C1 segment of cervical spinal cord (tissue), 14 donors: Measurements from ENCODE around the gene WIPF2.
"Not testable (repeated sequence)": the region's sequence is repeated elsewhere in the genome, so short reads cannot be mapped to it uniquely, and the experiment has no call there.

Source experiments
- DNase-seq, 14 donors: peaks; one replicate each; lab custom pipeline; 2025; lab: John Stamatoyannopoulos, UW

WIPF2 gene

DNA sequence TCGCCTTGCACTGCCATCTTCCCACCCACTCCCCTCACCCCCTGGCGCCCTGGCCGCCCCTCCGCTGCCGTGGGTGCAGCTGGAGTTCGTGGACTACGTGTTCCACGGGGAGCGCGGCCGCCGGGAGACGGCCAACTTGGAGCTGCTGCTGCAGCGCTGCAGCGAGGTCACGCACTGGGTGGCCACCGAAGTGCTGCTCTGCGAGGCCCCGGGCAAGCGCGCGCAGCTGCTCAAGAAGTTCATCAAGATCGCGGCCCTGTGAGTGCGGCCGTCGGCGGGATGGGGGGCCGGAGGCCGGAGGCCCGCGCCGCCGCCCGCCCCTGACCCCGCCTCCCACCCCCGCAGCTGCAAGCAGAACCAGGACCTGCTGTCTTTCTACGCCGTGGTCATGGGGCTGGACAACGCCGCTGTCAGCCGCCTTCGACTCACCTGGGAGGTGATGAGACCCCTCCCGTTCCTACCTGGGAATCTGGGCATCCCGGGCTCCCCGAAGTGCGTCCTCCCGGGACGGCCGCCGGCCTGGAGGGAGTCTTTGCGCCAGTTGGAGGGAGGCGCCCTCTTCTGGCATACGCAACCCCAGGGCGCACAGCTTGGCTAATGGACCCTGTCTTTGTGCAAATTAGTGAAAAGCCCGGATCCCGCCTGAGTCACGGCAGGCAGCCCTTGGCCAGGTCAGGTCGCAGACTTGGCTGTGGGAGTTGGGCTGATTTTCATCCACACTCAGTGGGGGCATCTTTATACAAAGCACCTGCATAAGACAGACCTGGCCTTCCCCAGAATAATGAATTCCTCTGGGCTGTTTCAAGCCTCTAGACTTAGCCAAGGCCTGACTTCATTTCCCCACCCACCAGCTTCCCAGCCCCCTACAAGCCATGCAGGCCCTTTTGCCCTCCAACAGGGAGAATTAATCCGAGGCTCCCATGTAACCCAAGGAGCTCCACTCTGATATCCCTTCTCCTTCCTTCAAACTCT is 27.6 kb upstream of the WIPF2 start:
- DNase-seq = peak in 12 of 14 donors; percentile 33 to 73 (median 64)

DNA sequence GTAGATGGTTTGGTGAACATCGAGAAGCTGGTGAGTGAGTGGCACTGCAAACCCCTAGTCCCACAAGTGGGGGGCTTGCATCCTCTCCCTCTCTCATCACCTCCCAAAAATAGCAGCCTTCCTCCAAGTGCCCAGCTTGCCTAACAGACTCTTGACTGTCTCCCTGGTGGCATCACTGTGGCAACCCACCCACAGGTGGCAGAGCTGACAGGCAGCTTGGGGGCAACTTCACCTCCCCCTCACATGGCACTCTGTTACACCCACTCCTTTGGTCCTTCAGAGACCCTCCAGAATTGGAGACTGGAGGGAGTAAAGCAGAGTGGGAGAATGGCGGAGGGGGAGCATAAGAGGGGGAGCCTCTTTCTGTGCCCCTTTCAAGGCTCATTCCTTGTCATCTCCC is 26.1 kb upstream of the WIPF2 start:
- DNase-seq = no peak

DNA sequence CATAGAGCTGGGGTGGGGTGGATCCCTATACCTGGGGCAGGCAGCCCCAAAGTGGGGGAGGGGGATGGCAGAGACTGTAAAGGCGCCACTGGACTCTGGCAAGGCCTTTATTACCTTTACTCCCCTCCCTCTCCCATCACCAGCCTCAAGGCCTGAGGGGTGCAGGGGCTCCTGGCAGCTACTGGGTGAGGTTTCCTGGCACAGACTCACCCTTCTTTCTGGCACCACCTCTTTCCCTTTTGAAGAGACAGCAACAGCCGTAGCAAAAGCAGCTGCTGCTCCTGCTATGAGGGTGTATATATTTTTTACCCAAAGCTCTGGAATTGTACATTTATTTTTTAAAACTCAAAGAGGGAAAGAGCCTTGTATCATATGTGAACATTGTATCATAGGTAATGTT is 24.3 kb upstream of the WIPF2 start:
- no peak for DNase-seq

DNA sequence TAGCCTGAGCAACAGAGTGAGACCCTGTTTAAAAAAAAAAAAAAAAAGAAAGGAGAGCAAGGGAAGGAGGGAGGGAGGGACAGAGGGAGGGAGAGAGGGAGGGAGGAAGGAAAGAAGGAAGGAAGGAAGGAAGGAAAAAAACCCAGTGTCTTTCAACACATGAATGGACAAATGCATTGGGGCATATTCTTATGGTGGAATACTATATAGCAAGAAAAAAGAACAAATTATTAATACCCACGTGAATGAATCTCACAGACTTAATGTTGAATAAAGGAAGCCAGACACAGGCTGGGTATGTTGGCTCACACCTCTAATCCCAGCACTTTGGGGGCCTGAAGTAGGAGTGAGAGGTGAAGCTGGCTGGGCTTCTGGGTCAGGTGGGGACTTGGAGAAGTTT is 21.6 kb upstream of the WIPF2 start:
- DNase-seq = no peak

DNA sequence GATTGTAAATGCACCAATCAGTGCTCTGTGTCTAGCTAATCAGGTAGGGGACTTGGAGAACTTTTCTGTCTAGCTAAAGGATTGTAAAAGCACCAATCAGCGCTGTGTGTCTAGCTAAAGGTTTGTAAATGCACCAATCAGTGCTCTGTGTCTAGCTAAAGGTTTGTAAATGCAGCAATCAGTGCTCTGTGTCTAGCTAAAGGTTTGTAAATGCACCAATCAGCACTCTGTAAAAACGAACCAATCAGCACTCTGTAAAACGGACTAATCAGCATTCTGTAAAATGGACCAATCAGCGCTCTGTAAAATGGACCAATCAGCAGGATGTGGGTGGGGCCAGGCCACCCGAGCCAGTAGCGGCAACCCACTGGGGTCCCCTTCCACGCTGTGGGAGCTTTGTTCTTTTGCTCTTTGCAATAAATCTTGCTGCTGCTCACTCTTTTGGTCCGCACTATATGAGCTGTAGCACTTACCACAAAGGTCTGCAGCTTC is 21.1 kb upstream of the WIPF2 start:
- DNase-seq = not testable (repeated sequence)

DNA sequence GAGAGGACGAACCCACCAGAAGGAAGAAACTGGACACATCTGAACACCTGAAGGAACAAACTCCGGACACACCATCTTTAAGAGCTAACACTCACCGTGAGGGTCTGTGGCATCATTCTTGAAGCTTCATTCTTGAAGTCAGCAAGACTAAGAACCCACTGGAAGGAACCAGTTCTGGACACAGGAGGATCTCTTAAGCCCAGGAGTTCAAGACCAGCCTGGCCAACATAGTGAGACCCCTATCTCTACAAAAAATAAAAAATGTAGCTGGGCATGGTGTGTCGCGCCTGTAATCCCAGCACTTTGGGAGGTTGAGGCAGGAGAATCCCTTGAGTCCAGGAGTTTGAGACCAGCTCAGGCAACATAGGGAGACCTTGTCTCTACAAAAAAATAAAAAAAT is 20.5 kb upstream of the WIPF2 start:
- no peak for DNase-seq

DNA sequence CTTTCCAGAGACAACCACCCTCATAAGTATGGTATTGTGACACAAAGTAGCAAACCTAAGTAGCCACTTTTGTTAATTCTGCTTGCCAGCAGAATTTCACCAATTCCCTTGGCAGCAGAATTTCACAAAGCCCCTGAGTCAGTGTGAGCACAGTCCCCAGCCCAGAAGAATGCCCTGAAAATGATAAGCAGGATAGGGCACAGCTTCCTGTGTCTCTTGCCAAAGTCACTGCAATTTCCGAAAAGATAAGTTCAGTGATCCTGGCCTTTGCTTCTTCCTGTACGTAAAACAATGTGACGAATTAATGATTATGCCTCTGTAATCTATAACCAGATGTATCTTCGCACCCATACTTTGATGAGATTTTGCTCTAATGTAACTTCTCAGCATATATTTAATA is 16.0 kb upstream of the WIPF2 start:
- no peak for DNase-seq

DNA sequence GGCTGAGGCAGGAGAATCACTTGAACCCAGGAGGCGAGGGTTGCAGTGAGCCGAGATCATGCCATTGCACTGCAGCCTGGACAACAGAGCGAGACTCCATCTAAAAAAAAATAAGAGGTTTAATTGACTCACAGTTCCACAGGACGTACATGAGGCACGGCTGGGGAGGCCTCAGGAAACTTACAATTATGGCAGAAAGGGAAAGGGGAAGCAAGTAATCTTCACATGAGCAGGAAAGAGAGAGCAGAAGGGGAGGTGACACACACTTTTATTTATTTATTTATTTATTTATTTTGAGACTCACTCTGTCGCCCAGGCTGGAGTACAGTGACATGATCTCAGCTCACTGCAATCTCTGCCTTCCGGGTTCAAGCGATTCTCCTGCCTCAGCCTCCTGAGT is 12.9 kb upstream of the WIPF2 start:
- not testable (repeated sequence) for DNase-seq

DNA sequence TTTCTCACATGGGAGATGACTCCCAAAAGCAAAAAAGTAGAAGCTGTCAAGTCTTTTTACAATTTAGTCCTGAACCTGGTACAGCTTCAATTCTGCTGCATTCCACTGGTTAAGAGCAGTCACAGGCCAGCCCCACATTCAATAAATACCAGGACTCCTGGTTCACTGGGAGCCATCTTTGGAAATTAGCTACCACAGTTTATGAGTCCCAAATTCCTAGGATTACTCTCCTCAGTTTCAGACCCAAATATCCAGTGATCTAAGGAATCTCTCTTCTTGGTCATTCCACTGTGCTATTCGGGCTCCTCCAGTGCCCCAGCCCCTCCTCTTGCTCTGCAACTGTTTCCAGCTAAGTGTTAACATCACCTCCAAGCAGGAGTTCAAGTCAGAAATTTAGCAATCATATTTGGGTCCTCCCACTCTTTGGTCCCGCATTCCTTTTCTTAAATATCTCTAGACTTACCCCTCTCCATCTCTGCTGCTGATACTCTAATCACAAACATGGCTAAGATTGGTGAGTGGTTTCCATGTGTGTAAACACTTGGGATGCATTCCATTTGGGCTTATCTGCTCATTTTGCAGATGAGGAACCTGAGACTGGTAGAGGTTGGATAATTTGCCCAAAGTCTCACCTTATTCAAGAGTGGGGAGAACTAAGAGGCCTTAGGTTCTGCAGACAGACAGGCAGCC is 9.6 kb upstream of the WIPF2 start:
- no peak for DNase-seq

DNA sequence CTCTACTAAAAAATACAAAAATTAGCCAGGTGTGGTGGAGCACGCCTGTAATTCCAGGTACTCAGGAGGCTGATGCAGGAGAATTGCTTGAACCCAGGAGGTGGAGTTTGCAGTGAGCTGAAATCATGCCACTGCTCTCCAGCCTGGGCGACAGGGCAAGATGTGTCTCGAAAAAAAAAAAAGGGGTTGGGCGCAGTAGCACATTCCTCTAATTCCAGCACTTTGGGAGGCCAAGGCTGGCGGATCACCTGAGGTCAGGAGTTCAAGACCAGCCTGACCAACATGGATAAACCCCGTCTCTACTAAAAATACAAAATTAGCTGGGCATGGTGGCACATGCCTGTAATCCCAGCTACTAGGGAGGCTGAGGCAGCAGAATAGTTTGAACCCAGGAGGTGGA is 5.2 kb upstream of the WIPF2 start:
- not testable (repeated sequence) for DNase-seq

DNA sequence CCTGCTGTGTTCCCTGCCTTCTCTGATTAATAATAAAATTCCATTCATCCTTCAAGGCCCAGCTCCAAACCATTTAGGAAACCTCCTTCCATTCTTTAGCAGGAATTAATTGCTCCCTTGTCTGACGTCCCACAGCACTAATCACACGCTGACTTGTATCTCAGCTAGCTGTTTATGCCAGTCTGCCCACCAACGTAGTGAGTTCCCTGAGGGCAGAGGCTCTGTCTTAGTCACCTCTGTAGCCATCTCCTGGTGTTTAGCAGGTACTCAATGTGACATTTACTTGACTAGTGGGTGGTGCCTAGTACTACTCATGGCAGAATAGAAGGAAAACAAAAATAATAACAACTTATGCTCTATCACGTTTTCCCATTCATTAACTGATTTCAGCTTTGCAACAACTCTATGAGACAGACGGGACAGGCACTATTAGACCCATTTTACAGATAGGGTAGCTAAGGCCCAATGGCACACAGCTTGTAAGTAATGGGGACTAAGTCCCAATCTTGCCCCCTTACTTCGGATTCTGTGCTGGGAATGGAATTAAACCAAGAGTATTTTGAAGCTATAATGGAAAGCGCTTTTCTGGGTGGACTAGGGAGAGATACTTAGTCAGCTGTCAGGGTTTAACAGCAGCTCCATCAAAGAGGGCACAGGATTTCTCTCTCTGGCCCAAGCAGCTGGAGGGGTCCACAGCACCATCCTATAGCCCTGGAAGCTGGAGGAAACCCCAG is 931 bp upstream of the WIPF2 start:
- no peak for DNase-seq

DNA sequence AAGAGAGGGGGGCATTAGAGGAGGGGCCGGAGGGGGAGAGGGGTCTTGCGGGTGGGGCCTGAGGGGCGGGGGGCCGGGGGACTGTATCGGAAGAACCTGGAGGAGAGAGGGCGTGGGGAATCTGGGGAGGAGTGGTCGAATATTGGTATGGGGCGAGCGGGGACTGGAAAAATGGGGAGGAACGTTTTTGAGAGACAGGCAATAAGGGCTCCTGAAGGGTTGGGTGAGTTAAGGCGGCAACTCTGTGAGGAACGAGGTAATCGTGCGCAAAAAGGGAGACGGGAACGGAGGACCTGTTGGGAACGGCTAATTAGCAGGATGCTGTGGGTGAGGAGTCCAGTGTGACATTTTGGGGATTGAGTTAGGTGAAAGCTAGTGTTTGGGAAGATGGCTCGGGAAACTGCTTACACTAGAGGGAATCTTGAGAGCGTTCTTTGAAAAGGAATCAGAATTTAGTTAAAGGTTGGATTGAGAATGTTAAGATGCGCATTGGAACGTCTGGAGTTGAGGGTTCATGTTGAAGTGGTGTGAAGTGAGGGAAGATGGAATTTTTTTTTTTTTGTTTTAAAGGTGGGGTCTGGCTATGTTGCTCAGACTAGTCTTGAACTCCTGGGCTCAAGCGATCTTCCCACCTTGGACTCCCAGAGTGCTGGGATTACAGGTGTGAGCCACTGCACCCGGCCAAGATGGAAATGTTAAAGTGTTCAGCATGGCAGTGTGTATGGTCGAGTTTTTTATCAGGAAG is 662 bp downstream of the WIPF2 start:
- peak in 8 of 14 donors; percentile 18 to 71 (median 66) for DNase-seq

DNA sequence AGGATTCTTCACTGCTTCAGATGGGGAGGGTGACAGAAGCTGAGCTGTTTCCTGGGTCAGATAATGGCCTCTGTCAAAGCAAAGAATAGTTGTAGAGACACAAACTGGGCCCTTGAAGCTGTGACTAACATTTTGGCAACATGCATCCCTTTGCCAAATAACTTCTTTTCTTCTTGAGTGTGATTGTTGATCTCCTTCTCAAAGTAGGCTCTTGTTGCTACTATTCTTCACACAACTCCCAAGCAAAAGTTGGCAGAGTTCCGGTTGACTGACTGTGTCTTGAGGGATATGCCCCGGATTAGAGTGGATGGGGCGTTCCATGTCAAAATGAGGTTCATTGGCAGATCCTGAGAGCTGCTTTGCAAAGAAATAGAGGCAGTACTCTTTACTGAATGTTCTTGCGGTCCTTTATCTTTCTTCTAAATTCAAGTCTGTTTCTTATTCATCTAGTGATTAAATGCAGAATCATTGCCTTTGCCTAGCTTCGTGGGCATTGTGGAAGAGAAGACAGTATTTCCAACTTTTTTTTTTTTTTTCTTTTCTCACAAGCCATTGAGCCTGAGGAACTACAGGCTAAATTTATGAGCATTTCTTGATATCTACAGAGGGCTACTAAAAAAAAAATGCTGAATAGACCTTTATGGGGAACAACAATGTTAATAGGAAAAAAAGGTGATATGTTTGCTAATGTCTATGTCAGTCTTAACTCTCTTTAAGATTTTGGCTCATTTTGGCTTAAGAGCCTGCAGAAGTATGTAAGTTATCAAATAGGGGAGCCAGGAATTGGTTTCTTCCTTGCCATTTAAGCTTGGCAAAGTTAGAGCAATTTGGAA is 5.8 kb downstream of the WIPF2 start:
- peak in 11 of 14 donors; percentile 9 to 62 (median 47) for DNase-seq

DNA sequence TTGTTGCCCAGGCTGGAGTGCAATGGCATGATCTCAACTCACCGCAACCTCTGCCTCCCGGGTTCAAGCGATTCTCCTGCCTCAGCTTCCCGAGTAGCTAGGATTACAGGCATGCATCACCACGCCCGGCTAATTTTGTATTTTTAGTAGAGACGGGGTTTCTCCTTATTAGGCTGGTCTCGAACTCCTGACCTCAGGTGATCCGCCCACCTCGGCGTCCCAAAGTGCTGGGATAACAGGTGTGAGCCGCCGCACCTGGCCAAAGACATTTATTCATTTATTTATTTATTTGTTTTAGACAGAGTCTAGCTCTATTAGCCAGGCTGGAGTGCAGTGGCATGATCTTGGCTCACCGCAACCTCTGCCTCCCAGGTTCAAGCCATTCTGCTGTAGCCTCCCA is 10.0 kb downstream of the WIPF2 start:
- not testable (repeated sequence) for DNase-seq

DNA sequence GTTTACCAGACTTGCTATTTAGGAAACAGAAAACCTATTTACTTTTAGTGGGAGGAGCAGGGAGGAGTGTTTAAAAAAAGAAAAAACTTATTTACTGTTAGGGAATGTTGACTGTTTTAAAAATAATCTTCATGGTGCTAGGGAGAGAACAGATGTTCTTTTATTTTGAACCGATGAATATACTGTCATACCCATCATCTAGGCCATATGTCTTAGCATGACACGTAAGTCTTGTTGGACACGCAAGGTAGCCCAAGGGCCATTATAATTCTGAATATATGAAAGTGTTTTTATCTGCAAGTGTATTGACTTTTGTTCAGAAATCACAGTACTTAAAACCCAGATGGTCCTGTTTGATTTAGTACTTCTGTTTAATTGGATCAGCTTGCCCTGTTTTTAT is 11.6 kb downstream of the WIPF2 start:
- no peak for DNase-seq

DNA sequence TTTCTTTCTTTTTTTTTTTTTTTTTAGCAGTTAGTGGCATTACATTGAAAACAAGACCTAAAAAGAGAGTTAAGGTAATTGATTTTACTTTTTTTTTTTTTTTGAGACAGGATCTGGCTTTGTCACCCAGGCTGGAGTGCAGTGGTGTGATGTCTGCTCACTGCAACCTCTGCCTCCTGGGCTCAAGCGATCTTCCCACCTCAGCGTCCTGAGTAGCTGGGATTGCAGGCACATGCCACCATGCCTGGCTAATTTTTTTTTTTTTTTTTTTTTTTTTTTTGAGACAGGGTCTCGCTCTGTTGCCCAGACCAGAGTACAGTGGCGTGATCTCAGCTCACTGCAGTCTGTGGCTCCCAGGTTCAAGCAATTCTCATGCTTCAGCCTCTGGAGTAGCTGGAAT is 12.8 kb downstream of the WIPF2 start:
- not testable (repeated sequence) for DNase-seq

DNA sequence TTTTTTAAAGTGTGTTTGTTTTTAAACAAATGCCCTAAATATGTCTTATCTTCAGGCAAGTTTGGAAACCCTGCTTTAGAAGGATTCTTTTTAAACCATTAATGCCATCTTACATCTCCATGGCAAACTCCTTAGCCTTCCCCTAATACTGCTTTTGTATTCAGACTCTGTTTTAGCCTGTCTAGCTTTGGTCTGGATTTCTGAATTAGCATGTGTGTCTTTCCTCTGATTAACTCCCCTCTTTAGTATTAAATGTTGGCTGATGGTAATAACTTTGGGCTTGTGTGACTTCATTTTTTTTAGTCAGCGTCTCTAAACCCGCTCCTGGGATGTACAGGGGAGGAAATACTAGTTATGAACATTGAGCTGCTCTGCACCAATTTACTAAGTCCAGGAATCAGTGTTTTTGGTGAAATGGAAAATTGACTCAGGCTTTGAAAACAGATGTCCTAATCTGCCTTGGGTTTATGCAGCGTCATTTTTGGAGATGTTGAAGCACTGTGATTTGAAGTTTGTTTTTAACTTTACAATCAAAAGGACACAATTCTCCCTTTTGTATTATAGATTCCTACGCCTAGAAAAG is 22.2 kb downstream of the WIPF2 start:
- DNase-seq = no peak

DNA sequence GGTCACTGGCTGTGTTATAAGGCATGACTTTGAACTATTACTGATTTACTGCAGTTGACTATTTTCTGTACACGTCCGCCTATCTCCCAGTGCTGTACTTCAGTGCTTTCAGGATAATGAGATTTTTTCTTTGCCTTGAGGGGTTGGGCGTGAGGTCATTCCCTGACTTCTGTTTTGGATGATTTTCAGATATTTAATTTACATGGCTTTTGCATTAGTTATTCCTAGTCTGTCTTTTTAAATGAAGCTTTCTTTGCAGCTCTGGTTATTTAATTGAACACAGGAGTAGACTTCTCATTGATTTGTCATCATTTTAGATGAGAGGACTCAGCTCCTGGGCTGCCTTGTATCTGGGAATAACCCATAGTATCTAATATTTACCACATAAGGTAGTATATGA is 23.7 kb downstream of the WIPF2 start:
- no peak for DNase-seq

DNA sequence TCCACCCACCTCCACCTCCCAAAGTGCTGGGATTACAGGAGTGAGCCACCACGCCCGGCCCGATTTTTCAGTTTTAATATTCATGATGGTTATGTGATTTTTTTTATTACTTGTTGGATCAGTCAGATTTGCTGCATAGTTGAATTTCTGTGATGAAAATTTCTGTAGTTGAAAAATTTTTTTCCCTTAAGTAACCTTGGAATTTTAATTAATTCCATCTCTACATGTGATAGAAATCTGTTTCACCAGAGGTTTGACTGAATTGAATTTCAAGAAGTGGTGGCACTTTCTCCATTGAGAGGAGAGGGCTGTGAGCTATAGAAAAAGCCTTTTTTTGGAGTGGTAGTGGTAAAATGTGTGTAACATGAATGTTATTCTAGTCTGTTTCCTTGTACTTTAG is 24.7 kb downstream of the WIPF2 start:
- no peak for DNase-seq

DNA sequence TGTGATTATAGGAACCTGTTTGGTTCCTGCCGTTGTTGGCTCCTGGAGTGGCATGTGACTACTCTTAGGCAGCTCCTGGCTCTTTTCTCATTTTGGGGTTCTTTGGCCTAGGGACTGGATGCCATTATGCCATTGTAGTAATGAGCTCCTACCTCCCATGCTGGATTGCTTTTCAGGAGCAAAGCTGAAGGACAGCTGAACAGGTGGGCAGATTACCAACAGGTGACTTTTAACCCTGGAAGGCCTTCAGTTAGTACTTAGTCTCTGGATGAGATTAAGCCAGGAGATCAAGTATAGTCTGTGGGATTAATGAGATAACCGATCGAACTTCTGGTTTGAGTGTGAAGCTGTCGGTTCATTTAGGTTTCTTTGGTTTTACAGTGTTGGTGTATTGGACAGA is 25.2 kb downstream of the WIPF2 start:
- DNase-seq = no peak
